Naive B cell (primary cell): ENCODE data around the gene STT3A. TPM values are rescaled to one million over a fixed set of nuclear protein-coding genes. Genes with fewer than 3 reads are reported as not detected.

Experiments used
- ATAC-seq, 2 donors: fragments of 150-1000 bp; cut with Tn5 transposase; 2 replicates each; pipeline ENCODE4 v1.10.0; 2021; ENCODE audit warnings: low read depth in 2 of 2, mild to moderate bottlenecking in 2 of 2, moderate library complexity in 2 of 2
- DNase-seq: peaks from one replicate; pipeline ENCODE4 v3.0.0; 2022
- H3K27ac Mint-ChIP-seq, 6 donors: one replicate each; pipeline ENCODE4 v1.8.0; 2020 to 2022; ENCODE audit warnings: mild to moderate bottlenecking in 6 of 6, mixed read lengths in 6 of 6, moderate library complexity in 5 of 6, inconsistent platforms in 2 of 6
- H3K27me3 Mint-ChIP-seq, 3 donors: one replicate each; pipeline ENCODE4 v1.8.0; 2021 to 2022; ENCODE audit warnings: mixed read lengths in 3 of 3, mild to moderate bottlenecking in 1 of 3
- H3K36me3 Mint-ChIP-seq, 2 donors: one replicate each; pipeline ENCODE4 v1.8.0; 2020 to 2022; ENCODE audit warnings: mixed read lengths in 2 of 2, inconsistent platforms in 1 of 2, mild to moderate bottlenecking in 1 of 2
- H3K4me1 Mint-ChIP-seq, 3 donors: one replicate each; pipeline ENCODE4 v1.8.0; 2020 to 2022; ENCODE audit warnings: mixed read lengths in 3 of 3, inconsistent platforms in 1 of 3, mild to moderate bottlenecking in 1 of 3, moderate library complexity in 1 of 3
- H3K4me3 Mint-ChIP-seq, 8 donors: one replicate each; pipeline ENCODE4 v1.8.0; 2020 to 2022; ENCODE audit warnings: mild to moderate bottlenecking in 8 of 8, mixed read lengths in 8 of 8, moderate library complexity in 8 of 8, inconsistent platforms in 2 of 8
- H3K9me3 Mint-ChIP-seq, 7 donors: one replicate each; pipeline ENCODE4 v1.8.0; 2020 to 2022; ENCODE audit warnings: mixed read lengths in 7 of 7, mild to moderate bottlenecking in 5 of 7, inconsistent platforms in 2 of 7, moderate library complexity in 1 of 7
- polyA plus RNA-seq, 6 donors: library from polyadenylated mRNA; unstranded; fragments of 300-500 nt; fragmentation: Illumina TruSeq; gene quantifications; one replicate each; pipeline ENCODE4 v1.2.3, GENCODE V29; 2021; ENCODE audit warnings: low read depth in 6 of 6

STT3A gene
- 10 to 100 TPM; 14.3 to 56.7 (median 33.4) TPM for polyA plus RNA-seq

DNA sequence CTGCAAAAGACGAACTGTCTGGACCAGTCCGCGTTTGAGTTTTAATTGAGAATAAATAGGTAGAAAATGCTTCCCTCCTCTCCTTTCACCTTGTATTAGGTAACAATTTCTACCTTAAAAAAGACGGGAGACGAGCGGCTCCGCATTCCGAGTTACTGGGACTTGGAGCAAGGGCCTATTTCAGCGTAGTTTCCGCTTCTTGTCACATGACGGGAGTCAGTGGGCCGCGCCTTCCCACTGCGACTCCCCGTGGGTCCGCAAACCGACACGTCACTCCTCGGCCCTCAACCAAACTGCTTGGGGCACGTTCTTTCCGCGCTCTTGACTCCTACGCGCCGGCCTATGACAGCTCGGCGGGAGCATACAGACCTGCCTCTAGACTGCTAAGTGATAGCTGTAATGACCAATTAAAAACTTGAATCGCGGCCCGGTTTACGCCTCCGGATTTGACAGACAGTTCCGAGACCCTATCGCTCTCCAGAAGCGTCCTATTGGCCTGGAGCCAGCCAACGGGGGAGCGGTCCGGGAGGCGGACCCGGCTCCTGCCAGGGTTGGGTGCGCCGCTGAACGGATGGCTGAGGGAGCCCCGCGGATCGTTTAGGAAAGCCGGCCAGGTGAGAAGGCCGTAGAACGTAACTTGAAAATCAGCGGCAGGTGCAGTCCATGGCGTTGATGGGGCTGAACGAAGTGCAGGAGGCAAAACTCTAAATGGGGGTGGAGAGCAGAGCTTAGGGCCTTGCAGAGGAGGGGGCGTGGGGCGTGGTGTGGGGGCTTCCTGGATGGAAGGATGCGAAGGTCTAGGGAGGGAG, at the start of gene STT3A:
TSS of gene STT3A (plus strand) at position 548 of the 809 bp plus-strand sequence. CDS start 3,064 bp downstream, outside the sequence.
- Mint-ChIP-seq H3K4me3 (peak within 1 kb of the TSS; percentile 90 to 98 (median 94)), H3K9me3 (no peaks in the 10 kb centered on the region), H3K4me1 (peaks cover 39 to 57% (median 44%) of the 10 kb centered on the region in 3 donors), H3K27ac (peak within 1 kb of the TSS; percentile 98 to 100 (median 100)), H3K36me3 (peaks cover 0 to 5% of the 10 kb centered on the region in 2 donors), H3K27me3 (no peaks in the 10 kb centered on the region)
- DNase-seq (peak; percentile 97), ATAC-seq (peak; percentile 87 to 91)

DNA sequence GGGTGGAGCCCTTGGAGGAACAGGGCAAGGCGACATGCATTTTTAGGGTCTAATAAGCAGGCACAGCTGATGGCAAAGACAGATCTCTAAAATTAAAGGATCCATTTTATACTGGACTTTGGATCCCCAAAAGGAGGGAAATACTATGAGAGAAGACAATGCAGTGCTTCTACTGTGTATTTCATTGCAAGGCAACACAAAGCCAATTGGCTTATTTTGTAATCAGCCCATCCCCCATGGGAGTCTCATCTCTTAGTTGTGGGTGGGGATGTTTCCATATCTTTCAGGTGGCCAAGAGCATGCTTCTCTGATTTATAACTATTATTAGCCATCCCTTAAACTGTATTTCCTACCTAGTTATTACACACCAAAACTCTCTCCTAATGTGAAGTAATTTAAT, 41.9 kb upstream of the STT3A start:
- no peak for DNase-seq
- peaks cover 22 to 61% (median 47%) of the 10 kb centered on the region in 7 donors for H3K9me3 Mint-ChIP-seq
- H3K36me3 Mint-ChIP-seq = peaks cover 16 to 32% of the 10 kb centered on the region in 2 donors
- H3K4me3 Mint-ChIP-seq = no peak overlapping the region
- H3K4me1 Mint-ChIP-seq = no peaks in the 10 kb centered on the region
- peaks cover 0 to 14% (median 0%) of the 10 kb centered on the region in 3 donors for H3K27me3 Mint-ChIP-seq
- ATAC-seq = no peak
- no peak overlapping the region for H3K27ac Mint-ChIP-seq

DNA sequence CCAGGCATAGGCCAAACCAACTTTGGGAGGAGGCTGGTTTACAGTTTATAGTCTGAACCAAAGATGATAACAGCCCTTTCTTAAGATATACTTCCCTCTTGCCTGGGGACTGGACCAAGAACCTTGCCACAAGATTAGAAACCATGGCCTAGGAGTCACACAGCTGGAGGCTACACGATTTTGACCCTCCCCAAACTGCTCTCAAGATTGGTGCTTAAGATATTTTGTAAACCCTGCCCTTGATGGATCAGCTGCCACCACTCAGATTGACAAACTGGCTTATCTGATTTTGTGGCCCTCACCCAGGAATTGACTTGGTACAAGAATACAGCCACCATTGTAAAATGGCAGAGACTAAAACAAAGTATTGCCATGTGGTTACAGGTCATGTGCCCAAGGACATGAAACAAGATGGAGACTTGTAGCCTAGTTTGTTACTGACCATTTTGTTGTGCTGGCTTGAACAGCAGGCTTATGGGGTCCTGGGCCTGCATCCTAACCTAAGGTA, 40.8 kb upstream of the STT3A start:
- H3K27me3 Mint-ChIP-seq = peaks cover 0 to 22% (median 0%) of the 10 kb centered on the region in 3 donors
- H3K36me3 Mint-ChIP-seq = peaks cover 16 to 40% of the 10 kb centered on the region in 2 donors
- no peak overlapping the region for H3K4me3 Mint-ChIP-seq
- no peak overlapping the region for H3K27ac Mint-ChIP-seq
- peaks cover 22 to 69% (median 52%) of the 10 kb centered on the region in 7 donors for H3K9me3 Mint-ChIP-seq
- ATAC-seq (no peak), DNase-seq (no peak)
- no peaks in the 10 kb centered on the region for H3K4me1 Mint-ChIP-seq

DNA sequence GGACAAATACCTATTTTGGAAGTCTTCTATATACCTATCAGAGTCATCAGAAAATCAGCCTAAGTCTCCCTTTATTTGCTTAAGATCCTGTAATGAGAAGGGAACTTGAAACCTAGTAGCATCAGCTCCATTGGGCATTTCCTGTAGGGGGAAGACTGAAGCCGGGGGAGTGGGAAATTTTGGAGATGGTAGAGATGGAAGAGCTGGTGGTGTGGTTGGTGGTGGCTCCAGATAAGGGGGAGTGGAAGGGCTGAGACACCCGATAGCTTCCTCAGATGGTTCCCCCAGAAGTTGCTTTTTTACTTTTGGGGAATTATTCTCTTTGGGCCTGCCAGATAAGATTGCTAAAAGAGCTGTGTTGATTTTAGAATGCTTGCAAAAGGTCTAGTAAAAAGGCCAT, 39.7 kb upstream of the STT3A start:
- Mint-ChIP-seq H3K27ac (no peak overlapping the region), H3K27me3 (peaks cover 0 to 16% (median 0%) of the 10 kb centered on the region in 3 donors), H3K9me3 (peaks cover 22 to 64% (median 53%) of the 10 kb centered on the region in 7 donors), H3K4me1 (no peaks in the 10 kb centered on the region), H3K4me3 (no peak overlapping the region), H3K36me3 (peaks cover 16 to 40% of the 10 kb centered on the region in 2 donors)
- ATAC-seq = no peak
- no peak for DNase-seq

DNA sequence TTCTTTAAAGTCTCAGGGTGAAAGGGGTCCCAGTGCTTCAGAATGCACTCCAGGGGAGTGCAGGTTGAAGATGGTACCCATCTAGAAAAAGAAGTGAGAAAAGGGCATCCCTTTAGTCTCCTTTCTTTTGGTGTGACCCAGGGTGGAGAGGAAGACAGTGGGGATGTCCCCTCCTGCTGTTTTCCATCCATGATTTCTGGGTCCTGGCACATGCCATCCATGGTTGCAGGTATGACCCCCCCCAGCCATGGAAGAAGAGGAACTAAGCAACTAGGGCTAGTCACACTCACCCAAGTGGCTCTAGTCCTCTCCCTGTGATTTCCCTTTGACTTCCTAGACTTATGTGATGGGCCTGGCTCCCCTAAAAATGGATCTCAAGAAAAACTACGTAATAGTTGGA, 39.3 kb upstream of the STT3A start:
- Mint-ChIP-seq H3K27ac (no peak overlapping the region), H3K4me1 (no peaks in the 10 kb centered on the region), H3K4me3 (no peak overlapping the region), H3K9me3 (peaks cover 22 to 65% (median 53%) of the 10 kb centered on the region in 7 donors), H3K36me3 (peaks cover 16 to 40% of the 10 kb centered on the region in 2 donors), H3K27me3 (peaks cover 0 to 15% (median 0%) of the 10 kb centered on the region in 3 donors)
- no peak for ATAC-seq
- DNase-seq = no peak

DNA sequence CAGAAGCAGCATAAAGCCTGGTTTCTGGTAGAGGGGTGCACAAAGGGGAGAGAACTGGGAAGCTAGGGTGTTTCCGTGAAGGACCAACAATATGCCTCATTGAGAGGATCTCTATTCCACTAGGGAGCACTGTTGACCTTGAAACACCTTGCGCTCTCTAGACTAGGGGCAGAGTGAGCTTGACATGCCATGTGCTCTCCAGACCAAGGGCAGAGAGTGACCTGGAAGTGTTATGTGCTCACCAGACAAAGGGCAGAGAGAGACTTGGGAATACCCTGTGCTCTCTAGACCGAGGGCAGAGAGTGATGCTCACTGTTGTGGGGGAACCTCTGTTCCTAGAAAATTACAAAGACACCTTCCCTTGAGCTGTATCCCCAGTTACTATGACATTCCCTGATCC, 38.6 kb upstream of the STT3A start:
- H3K27me3 Mint-ChIP-seq = peaks cover 0 to 15% (median 0%) of the 10 kb centered on the region in 3 donors
- H3K9me3 Mint-ChIP-seq = peaks cover 22 to 65% (median 52%) of the 10 kb centered on the region in 7 donors
- no peak for DNase-seq
- no peak overlapping the region for H3K4me3 Mint-ChIP-seq
- peaks cover 16 to 40% of the 10 kb centered on the region in 2 donors for H3K36me3 Mint-ChIP-seq
- no peaks in the 10 kb centered on the region for H3K4me1 Mint-ChIP-seq
- H3K27ac Mint-ChIP-seq = no peak overlapping the region
- ATAC-seq = no peak

DNA sequence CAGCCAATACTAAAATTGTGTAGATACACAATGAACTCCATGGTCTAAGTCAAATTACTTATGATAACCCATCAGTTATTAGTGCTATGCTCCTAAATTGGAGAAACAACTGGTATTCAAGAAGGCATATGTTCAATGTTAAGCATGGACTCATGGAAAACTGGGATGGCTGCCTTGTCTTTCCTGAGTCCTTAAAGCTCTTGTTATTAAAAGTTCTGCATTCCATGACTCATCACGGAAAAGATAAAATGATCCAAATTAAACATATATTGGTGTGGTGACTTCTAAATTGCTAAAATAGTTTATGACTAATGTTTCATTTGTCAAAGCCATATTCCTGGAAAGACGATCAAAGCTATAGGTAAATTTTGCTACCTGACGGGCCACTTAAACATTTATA, 32.8 kb upstream of the STT3A start:
- Mint-ChIP-seq H3K9me3 (peaks cover 4 to 21% (median 16%) of the 10 kb centered on the region in 7 donors), H3K27me3 (peaks cover 0 to 10% (median 0%) of the 10 kb centered on the region in 3 donors), H3K27ac (no peak overlapping the region), H3K4me3 (no peak overlapping the region), H3K36me3 (peaks cover 4 to 9% of the 10 kb centered on the region in 2 donors), H3K4me1 (no peaks in the 10 kb centered on the region)
- DNase-seq (no peak), ATAC-seq (no peak)

DNA sequence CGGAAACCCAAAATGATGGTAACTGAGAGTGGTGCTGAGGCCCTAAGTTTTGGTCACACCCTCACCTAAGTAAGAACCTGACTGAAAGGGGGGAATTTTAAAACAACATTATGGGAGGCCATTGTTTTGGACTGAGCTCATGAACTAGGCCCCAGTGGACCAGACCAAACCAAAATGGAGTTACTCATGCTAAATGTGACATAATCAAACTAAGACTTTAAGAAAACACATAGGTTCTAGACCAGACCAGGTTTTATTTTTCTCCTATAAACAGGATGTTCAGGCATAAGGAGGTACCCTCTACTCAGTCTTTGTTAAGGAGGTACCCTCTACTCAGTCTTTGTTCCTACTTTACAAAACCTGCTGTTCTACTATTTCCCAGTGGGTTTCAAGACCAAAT, 30.7 kb upstream of the STT3A start:
- no peak for DNase-seq
- Mint-ChIP-seq H3K9me3 (peaks cover 0 to 4% (median 0%) of the 10 kb centered on the region in 7 donors), H3K36me3 (peaks cover 0 to 4% of the 10 kb centered on the region in 2 donors), H3K27ac (no peak overlapping the region), H3K4me1 (no peaks in the 10 kb centered on the region), H3K27me3 (no peaks in the 10 kb centered on the region), H3K4me3 (no peak overlapping the region)
- no peak for ATAC-seq

DNA sequence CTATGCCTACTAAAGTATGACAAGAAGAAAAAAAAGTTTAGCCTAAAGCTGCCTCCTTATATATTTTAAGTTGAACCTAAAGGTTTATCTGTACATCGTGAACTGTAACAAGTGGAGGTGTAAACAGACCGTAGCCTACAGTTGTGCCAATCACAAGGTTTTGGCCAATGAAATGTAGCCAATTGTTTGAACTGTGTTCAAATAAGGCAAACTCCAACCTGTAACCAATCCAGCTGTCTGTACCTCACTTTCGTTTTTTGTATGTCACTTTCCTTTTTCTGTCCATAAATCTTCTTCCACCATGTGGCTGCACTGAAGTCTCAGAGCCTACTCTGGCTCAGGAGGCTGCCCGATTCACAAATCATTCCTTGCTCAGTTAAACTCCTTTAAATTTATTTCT, 30.2 kb upstream of the STT3A start:
- no peak overlapping the region for H3K4me3 Mint-ChIP-seq
- peaks cover 0 to 4% of the 10 kb centered on the region in 2 donors for H3K36me3 Mint-ChIP-seq
- no peak for DNase-seq
- peaks cover 0 to 4% (median 0%) of the 10 kb centered on the region in 7 donors for H3K9me3 Mint-ChIP-seq
- ATAC-seq = no peak
- H3K4me1 Mint-ChIP-seq = no peaks in the 10 kb centered on the region
- H3K27me3 Mint-ChIP-seq = no peaks in the 10 kb centered on the region
- H3K27ac Mint-ChIP-seq = no peak overlapping the region

DNA sequence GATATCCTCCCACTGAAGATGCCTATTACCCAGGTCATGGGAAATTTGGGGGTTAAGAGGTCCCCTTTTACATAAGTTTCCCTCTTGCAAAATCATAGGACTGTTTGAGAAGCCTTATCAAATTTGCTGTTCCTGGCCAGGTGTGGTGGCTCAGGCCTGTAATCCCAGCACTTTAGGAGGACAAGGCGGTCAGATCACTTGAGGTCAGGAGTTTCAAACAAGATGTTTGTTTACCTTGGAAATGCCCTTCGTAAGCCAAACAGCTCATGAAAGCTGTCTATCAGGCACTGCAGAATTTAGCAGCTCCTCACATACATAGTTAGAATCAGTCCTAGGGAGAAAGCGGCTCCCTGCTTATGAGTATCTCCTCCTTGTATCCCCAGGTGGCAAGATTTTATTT, 28.3 kb upstream of the STT3A start:
- Mint-ChIP-seq H3K36me3 (peaks cover 0 to 4% of the 10 kb centered on the region in 2 donors), H3K27me3 (no peaks in the 10 kb centered on the region), H3K9me3 (peaks cover 0 to 4% (median 0%) of the 10 kb centered on the region in 7 donors), H3K27ac (no peak overlapping the region), H3K4me1 (peaks cover 0 to 4% (median 3%) of the 10 kb centered on the region in 3 donors), H3K4me3 (no peak overlapping the region)
- no peak for ATAC-seq
- DNase-seq = no peak

DNA sequence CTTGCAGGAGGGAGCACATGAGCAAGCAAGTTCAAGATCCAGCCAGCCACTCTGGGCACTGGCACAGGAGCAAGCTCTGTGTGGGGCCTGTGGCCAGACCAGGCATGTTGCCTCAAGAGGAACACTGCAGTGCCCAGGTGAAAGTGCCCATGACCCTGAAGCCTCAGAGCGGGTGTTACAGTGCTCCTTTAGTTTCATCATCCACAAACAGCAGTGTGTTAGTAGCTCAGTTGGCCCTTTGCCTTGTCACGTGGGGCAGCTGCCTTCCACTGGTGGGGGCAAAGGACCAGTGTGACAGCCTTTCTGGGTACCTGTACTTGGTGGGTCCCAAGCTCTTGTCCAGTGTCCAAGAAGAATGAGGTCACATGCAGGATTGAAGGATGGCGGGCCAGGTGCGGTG, 26.4 kb upstream of the STT3A start:
- Mint-ChIP-seq H3K27ac (peak overlapping the region in 1 of 6 donors; percentile 49), H3K4me1 (peaks cover 15 to 18% (median 16%) of the 10 kb centered on the region in 3 donors), H3K36me3 (no peaks in the 10 kb centered on the region), H3K27me3 (no peaks in the 10 kb centered on the region), H3K4me3 (peak overlapping the region in 2 of 8 donors; percentile 2 to 41), H3K9me3 (no peaks in the 10 kb centered on the region)
- ATAC-seq (no peak), DNase-seq (no peak)

DNA sequence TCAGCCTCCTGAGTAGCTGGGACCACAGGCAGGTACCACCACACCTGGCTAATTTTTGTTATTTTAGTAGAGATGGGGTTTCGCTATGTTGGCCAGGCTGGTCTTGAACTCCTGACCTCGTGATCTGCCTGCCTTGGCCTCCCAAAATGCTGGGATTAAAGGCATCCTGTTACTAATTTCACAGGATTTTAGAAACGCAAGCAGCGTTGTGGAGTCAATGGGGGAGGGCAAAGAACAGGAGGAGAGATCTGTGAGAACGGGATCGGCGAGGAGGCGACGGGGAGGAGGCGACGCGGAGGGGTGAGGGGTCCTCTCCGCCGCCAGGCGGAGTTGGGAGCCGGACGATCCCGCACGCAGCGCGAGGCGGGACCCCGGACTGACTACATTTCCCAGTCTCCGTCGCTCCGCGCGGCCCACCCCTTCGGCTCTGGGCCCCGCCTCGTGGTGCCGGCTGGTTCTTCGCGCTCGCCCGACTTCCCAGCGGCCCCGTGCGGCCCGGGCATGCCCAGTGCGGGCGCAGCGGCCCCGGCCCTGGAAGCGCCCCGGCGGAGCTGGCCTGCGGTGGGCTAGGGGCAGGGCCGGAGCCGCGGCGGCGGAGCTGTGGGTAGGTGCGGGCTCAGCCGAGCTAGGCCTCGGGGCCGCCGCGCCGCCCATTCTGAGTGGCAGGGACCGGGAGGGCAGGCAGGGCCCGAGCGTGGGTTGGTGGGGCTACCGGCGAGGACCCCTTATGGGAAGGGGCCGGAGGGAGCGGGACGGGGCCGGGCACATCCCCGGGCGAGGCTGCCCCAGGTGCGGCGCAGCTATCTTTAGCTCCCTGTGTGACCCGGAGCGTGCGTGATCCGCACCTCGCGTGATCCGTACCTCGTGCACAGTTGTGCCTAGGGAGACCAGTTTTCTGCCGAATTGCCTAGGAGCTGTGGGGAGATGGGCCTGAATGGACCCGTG, 23.4 kb upstream of the STT3A start, which contains the start of gene EI24:
TSS of gene EI24 (plus strand) at position 508 of the 945 bp plus-strand sequence. CDS start 3,051 bp downstream, outside the sequence.
- Mint-ChIP-seq H3K9me3 (no peaks in the 10 kb centered on the region), H3K27ac (peak within 1 kb of the TSS; percentile 89 to 98 (median 94)), H3K4me3 (peak within 1 kb of the TSS; percentile 85 to 97 (median 94)), H3K36me3 (no peaks in the 10 kb centered on the region), H3K27me3 (no peaks in the 10 kb centered on the region), H3K4me1 (peaks cover 15 to 25% (median 16%) of the 10 kb centered on the region in 3 donors)
- DNase-seq (peak; percentile 83), ATAC-seq (peak; percentile 94 to 95)
